Esophagus squamous epithelium (tissue), 5 donors: ENCODE data around the gene CCT6B. TPM values are rescaled to one million over a fixed set of nuclear protein-coding genes. Genes with fewer than 3 reads are reported as not detected.

Experiments used
- DNase-seq: peaks from one replicate; lab custom pipeline; 2025; lab: John Stamatoyannopoulos, UW
- H3K27ac ChIP-seq, 4 donors: fragments of 200-600 bp; sonication (generic); one replicate each; pipeline ENCODE4 v1.5.1; 2016 to 2019; ENCODE audit warnings: mild to moderate bottlenecking in 1 of 4
- H3K27me3 ChIP-seq, 4 donors: fragments of 200-600 bp; sonication (generic); 1 replicate in 3 of 4; 2 replicates in 1 of 4; pipeline versions ENCODE4 v1.5.1 to v1.6.0; 2017 to 2021; ENCODE audit warnings: antibody characterized with exemption in 1 of 4
- H3K36me3 ChIP-seq, 3 donors: fragments of 200-600 bp; sonication (generic); one replicate each; pipeline ENCODE4 v1.5.1; 2016 to 2019
- H3K4me1 ChIP-seq, 3 donors: fragments of 200-600 bp; sonication (generic); one replicate each; pipeline ENCODE4 v1.5.1; 2017 to 2019
- H3K4me3 ChIP-seq, 4 donors: fragments of 200-600 bp; sonication (generic); 1 replicate in 3 of 4; 2 replicates in 1 of 4; pipeline ENCODE4 v1.5.1; 2016 to 2019; ENCODE audit warnings: mild to moderate bottlenecking in 2 of 4, moderate library complexity in 1 of 4
- H3K9me3 ChIP-seq, 3 donors: fragments of 200-600 bp; sonication (generic); one replicate each; pipeline ENCODE4 v1.5.1; 2016 to 2019
- POLR2A ChIP-seq, 4 donors: fragments of 450-650 bp; IDR thresholded peaks; one replicate each; pipeline ENCODE4 v1.6.1; 2017; ENCODE audit warnings: antibody characterized with exemption in 4 of 4, mild to moderate bottlenecking in 4 of 4, moderate library complexity in 3 of 4
- WGBS, 2 donors: methylation state at CpG; one replicate each; pipeline ENCODE4 v1.1.5; 2018; 5-methylcytosine and 5-hydroxymethylcytosine counted together
- intact Hi-C: fragments of 100-400 bp; cut with DNase I; formaldehyde crosslinking; loops from one replicate; pipeline ENCODE4 v1.15.0; 2022
- total RNA-seq, 4 donors: library from RNA; depleted of rRNA; stranded (reverse); fragments of >200 nt; gene quantifications; one replicate each; pipeline ENCODE4 v1.1.0, GENCODE V29; 2016
- TF ChIP-seq, protein P1 (sequence below), 6 experiments: fragments of 450-650 bp in 4 of 6; fragments of 200-600 bp in 2 of 6; sonication (generic) in 2 of 6; IDR thresholded peaks; one replicate each; pipeline ENCODE4 v1.5.1; 2016 to 2019; ENCODE audit warnings: antibody characterized with exemption in 6 of 6, mild to moderate bottlenecking in 4 of 6, moderate library complexity in 4 of 6
- donor health status: DM: yes; HTN: yes; CAD: no.

The CCT6B gene
- total RNA-seq, 4 donors from 2014 or later, result 0.34 to 3.1 (median 1.4) TPM

- WGBS, 2 donors, result 0 to 1% methylated on average over 5 of the region's 39 CpGs
- TF ChIP-seq POLR2A (IDR thresholded peaks at IDR 0.05), result peak in 1 of 4 donors; percentile 66
- TF ChIP-seq, protein P1, sequence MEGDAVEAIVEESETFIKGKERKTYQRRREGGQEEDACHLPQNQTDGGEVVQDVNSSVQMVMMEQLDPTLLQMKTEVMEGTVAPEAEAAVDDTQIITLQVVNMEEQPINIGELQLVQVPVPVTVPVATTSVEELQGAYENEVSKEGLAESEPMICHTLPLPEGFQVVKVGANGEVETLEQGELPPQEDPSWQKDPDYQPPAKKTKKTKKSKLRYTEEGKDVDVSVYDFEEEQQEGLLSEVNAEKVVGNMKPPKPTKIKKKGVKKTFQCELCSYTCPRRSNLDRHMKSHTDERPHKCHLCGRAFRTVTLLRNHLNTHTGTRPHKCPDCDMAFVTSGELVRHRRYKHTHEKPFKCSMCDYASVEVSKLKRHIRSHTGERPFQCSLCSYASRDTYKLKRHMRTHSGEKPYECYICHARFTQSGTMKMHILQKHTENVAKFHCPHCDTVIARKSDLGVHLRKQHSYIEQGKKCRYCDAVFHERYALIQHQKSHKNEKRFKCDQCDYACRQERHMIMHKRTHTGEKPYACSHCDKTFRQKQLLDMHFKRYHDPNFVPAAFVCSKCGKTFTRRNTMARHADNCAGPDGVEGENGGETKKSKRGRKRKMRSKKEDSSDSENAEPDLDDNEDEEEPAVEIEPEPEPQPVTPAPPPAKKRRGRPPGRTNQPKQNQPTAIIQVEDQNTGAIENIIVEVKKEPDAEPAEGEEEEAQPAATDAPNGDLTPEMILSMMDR (IDR thresholded peaks at IDR 0.05), result peak in 1 of 6 experiments; percentile 32
- H3K4me1 ChIP-seq, result peaks cover 10 to 47% (median 11%) of the 10 kb centered on the region in 3 donors
Observed at GRCh38 chr17:34980353-34980680, 19.1 kb upstream of the CCT6B start, which contains the start of gene LIG3. Gene LIG3 (plus strand): TSS chr17:34980512. CDS start chr17:34983006, 2,494 bp downstream.

DNA sequence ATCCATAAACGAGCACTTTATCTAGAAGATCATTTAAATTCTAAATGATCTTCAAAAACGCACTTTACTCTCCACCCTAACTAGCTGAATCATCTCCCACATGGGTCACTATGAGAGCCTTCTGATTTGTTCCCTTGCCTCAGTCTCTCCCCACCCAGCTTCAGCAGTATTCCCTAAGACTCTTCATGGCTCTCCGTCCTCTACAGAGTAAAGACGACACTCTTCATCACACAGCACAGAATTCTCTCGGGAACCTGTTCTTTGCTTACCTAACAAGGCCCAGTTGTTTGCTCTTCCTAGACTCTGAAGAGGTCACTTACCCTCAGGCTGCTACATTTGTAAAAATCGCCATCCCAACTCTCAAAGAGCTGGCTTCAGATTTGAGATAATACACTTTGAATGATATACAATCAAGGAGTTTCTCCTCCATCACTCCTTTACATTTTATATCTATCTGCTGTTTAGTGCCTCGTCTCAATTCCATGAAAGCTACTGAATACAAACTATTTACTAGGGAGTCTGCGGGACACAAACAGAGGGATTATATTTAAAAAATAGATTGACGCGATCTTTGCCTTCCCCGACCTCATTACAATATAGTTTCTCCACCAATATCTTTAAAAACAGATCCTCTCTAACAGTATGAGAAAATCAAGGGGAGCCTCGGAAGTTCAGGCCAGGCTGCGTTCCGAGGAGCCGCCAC, 18.5 kb upstream of the CCT6B start:
- peaks cover 10 to 46% (median 11%) of the 10 kb centered on the region in 3 donors for H3K4me1 ChIP-seq
- H3K9me3 ChIP-seq, result no peaks in the 10 kb centered on the region
- no peaks in the 10 kb centered on the region for H3K27me3 ChIP-seq
- TF ChIP-seq, protein P1 (IDR thresholded peaks at IDR 0.05), result no peak
- peak in 1 of 4 donors; percentile 78 for TF ChIP-seq POLR2A (IDR thresholded peaks at IDR 0.05)
- no peak for DNase-seq
- peaks cover 0 to 19% (median 0%) of the 10 kb centered on the region in 3 donors for H3K36me3 ChIP-seq
- H3K27ac ChIP-seq, result peak overlapping the region; percentile 99 to 100 (median 100)
- 12 to 16% methylated on average over 15 of the region's 15 CpGs for WGBS, 2 donors
- H3K4me3 ChIP-seq, result peak overlapping the region; percentile 90 to 98 (median 96)
- intact Hi-C loops, result loop anchor here (5.0 kb wide), 1 partner anchor 108 kb away; no protein-coding TSS in a partner anchor

More at GRCh38 chr17:34980353-34980680, 19.1 kb upstream of the CCT6B start, which contains the start of gene LIG3:
- no peaks in the 10 kb centered on the region for H3K27me3 ChIP-seq
- no peaks in the 10 kb centered on the region for H3K9me3 ChIP-seq
- peak within 1 kb of the TSS; percentile 90 to 98 (median 96) for H3K4me3 ChIP-seq
- peak; percentile 55 for DNase-seq
- H3K36me3 ChIP-seq, result peaks cover 0 to 21% (median 0%) of the 10 kb centered on the region in 3 donors
- H3K27ac ChIP-seq, result peak within 1 kb of the TSS; percentile 99 to 100 (median 100)
- intact Hi-C loops, result loop anchor here (5.0 kb wide), 1 partner anchor 107 kb away; no protein-coding TSS in a partner anchor

DNA sequence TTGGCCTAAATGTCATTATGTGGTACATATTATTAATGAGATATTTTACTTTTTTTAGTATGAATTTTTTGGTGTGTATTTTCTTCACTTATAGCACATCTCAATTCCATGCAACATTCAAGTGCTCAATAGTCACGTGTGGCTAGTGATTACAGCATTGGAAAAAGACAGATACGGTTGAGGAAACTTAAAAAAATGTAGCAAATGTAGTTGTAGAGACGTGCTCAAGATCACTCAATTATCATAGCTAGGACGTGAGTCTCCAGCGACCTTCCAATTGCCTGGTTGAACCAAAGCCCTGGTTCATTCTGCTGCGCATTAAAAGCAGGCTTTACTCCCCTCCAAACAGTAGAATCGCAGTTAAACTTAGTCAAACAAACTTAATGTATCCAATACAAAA, 17.9 kb upstream of the CCT6B start:
- Histone ChIP-seq H3K9me3 (no peaks in the 10 kb centered on the region), H3K4me1 (peaks cover 10 to 39% (median 11%) of the 10 kb centered on the region in 3 donors), H3K27ac (no peak overlapping the region), H3K4me3 (no peak overlapping the region), H3K27me3 (no peaks in the 10 kb centered on the region), H3K36me3 (peaks cover 0 to 12% (median 0%) of the 10 kb centered on the region in 3 donors)
- TF ChIP-seq, protein P1 (IDR thresholded peaks at IDR 0.05), result no peak
- TF ChIP-seq POLR2A (IDR thresholded peaks at IDR 0.05), result no peak
- WGBS, 2 donors, result 84 to 90% methylated on average over 7 of the region's 7 CpGs
- intact Hi-C loops, result no loop called here
- DNase-seq, result no peak

- Histone ChIP-seq H3K27ac (no peak overlapping the region), H3K4me3 (no peak overlapping the region), H3K36me3 (no peaks in the 10 kb centered on the region), H3K9me3 (no peaks in the 10 kb centered on the region), H3K27me3 (no peaks in the 10 kb centered on the region), H3K4me1 (peaks cover 0 to 10% (median 3%) of the 10 kb centered on the region in 3 donors)
- 77 to 84% methylated on average over 3 of the region's 3 CpGs for WGBS, 2 donors
- intact Hi-C loops, result no loop called here
- TF ChIP-seq, protein P1 (IDR thresholded peaks at IDR 0.05), result no peak
- TF ChIP-seq POLR2A (IDR thresholded peaks at IDR 0.05), result no peak
- DNase-seq, result no peak
Observed at GRCh38 chr17:34974794-34975785, 13.8 kb upstream of the CCT6B start.
